ENCODE measurements around the gene ADSS1. TPM values are rescaled to one million over a fixed set of nuclear protein-coding genes. Genes with fewer than 3 reads are reported as not detected.

The ADSS1 gene
- total RNA-seq, 3 donors from 2014 or later: 2.0 to 6.0 (median 4.2) TPM

- no peak overlapping the region for H3K4me3 ChIP-seq
- intact Hi-C loops (cut with DNase I, micrococcal nuclease): no loop called here
- no peaks in the 10 kb centered on the region for H3K36me3 ChIP-seq (ENCODE audit: low read depth)
- peaks cover 10% of the 10 kb centered on the region for H3K4me1 ChIP-seq (ENCODE audit: low read depth)
- DNase-seq: no peak
- ATAC-seq: no peak
- no peaks in the 10 kb centered on the region for H3K9me3 ChIP-seq
- TF ChIP-seq CTCF (IDR thresholded peaks at IDR 0.05): no peak
Measured at GRCh38 chr14:104700747-104701217, 23.2 kb upstream of the ADSS1 start.

GRCh38 chr14:104701383-104702076 is 22.5 kb upstream of the ADSS1 start:
- DNase-seq (no peak), ATAC-seq (no peak)
- H3K4me3 ChIP-seq: no peak overlapping the region
- intact Hi-C loops (cut with DNase I, micrococcal nuclease): no loop called here
- H3K9me3 ChIP-seq: no peaks in the 10 kb centered on the region
- no peaks in the 10 kb centered on the region for H3K36me3 ChIP-seq (ENCODE audit: low read depth)
- TF ChIP-seq CTCF (IDR thresholded peaks at IDR 0.05): no peak
- peaks cover 10% of the 10 kb centered on the region for H3K4me1 ChIP-seq (ENCODE audit: low read depth)

GRCh38 chr14:104702106-104702505 is 21.9 kb upstream of the ADSS1 start:
- DNase-seq (no peak), ATAC-seq (no peak)
- H3K9me3 ChIP-seq: no peaks in the 10 kb centered on the region
- no peak for TF ChIP-seq CTCF (IDR thresholded peaks at IDR 0.05)
- intact Hi-C loops (cut with DNase I, micrococcal nuclease): no loop called here
- H3K4me1 ChIP-seq (ENCODE audit: low read depth): peaks cover 7% of the 10 kb centered on the region
- H3K4me3 ChIP-seq: no peak overlapping the region
- H3K36me3 ChIP-seq (ENCODE audit: low read depth): no peaks in the 10 kb centered on the region

- no peak for DNase-seq
- peaks cover 3% of the 10 kb centered on the region for H3K4me1 ChIP-seq (ENCODE audit: low read depth)
- no peaks in the 10 kb centered on the region for H3K36me3 ChIP-seq (ENCODE audit: low read depth)
- no peak overlapping the region for H3K4me3 ChIP-seq
- TF ChIP-seq CTCF (IDR thresholded peaks at IDR 0.05): no peak
- intact Hi-C loops (cut with DNase I, micrococcal nuclease): no loop called here
- H3K9me3 ChIP-seq: no peaks in the 10 kb centered on the region
- ATAC-seq: no peak
Measured at GRCh38 chr14:104702673-104703072, 21.4 kb upstream of the ADSS1 start.

GRCh38 chr14:104703269-104703668 is 20.8 kb upstream of the ADSS1 start:
- H3K36me3 ChIP-seq (ENCODE audit: low read depth): no peaks in the 10 kb centered on the region
- peaks cover 2% of the 10 kb centered on the region for H3K4me1 ChIP-seq (ENCODE audit: low read depth)
- ATAC-seq: no peak
- no peak overlapping the region for H3K4me3 ChIP-seq
- no peak for DNase-seq
- intact Hi-C loops (cut with DNase I, micrococcal nuclease): no loop called here
- H3K9me3 ChIP-seq: no peaks in the 10 kb centered on the region
- no peak for TF ChIP-seq CTCF (IDR thresholded peaks at IDR 0.05)

All from mucosa of descending colon (tissue), 3 donors.